Activated gamma-delta T cell treated with anti-CD3 and anti-CD28 coated beads, Interleukin-2, amount 50 U/mL, for 16 hours (primary cell): ENCODE results near the gene YPEL4.

Source experiments
- DNase-seq: peaks from one replicate; pipeline ENCODE4 v3.0.0-alpha.2; 2020; ENCODE audit warnings: low read depth

The YPEL4 gene

GRCh38 chr11:57650739-57651090 is 1.0 kb upstream of the YPEL4 start:
- no peak for DNase-seq

GRCh38 chr11:57648801-57649735 is 644 bp downstream of the YPEL4 start:
- no peak for DNase-seq

- no peak for DNase-seq
Measured at GRCh38 chr11:57647960-57648800, 1.5 kb downstream of the YPEL4 start.

DNA sequence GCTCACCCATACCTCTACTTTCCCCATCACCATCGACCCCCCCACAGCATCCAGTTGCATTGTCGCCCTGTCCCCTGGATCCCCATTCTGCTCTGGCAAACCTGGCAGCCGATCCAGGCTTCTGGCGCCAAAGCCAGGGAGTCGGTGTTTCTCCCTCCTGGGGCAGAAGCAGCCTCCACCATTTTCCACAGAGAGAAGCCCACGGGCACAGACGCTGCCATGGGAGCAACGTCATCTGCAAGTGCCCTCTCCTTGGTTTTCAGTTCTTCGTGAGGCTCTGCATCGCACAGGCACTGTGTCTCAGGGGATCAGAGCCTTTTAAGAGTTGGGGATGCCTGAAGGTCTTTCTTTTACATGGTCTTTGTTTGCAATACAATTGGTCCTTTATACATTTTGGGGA is 2.3 kb downstream of the YPEL4 start:
- DNase-seq, result no peak

DNA sequence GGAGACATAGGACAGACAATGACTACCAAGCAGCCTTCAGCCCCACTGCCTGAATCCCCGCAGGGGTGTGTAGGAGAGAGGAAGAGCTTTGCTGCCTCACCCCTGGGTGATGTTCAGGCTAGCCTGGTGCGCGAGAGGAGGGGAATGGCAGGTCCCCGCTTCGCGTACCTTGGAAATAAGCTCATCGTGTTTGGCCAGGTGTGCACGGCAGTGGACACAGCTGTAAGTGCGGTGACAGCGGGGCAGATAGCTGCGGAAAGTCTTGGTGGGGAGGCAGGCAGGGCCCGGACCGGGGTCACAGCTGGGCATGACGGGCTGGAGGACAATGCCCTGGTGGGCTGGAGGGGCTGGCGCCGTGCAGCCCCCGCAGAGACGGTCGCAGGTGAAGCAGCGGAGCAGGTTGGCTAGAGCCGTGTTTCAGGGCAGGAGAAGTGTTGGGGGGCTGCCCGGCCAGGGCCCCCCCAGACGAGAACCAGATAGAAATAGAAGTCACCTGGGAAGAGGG is 2.9 kb downstream of the YPEL4 start:
- no peak for DNase-seq

GRCh38 chr11:57646194-57646798 is 3.4 kb downstream of the YPEL4 start:
- no peak for DNase-seq

DNA sequence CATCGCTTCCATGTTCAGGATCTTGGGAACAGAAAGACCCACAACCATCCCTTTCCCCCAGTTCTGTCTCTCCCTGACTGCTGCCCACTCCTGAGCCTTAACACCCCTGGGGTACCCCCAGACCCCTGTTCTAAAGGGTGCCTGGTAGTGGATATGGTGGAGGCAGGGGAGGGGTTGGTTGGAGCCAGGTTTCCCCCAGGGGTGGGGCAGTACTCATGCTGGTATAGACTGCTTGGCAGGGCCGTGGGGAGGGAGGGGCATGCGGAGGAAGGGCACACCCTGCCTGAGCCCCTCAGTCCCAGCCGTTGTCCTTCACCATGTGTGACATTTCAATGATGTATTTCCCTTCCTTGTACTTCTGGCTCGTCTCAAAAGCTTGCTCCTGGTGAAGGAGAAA is 4.0 kb downstream of the YPEL4 start:
- DNase-seq, result no peak

- peak; percentile 86 for DNase-seq
Measured at GRCh38 chr11:57644748-57645688, 4.7 kb downstream of the YPEL4 start.

DNA sequence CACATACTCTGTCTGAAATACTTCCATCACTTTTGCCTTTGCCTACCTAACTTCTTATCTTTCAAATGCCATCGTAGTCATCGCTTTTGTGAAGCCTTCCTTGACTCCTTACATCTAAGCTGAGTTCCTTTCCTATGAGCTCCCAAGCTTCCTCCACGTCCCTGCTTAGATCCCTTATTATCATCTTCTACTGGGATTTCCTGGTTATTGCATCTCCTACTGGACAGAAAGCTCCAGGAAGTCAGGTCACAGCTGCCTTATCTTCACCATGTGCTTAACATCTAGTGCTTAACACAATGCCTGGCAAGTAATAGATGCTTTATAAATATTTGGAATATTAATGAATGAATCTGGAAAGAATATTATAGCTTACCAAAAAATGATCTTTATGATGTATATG is 5.9 kb downstream of the YPEL4 start:
- no peak for DNase-seq

GRCh38 chr11:57641011-57641807 is 8.5 kb downstream of the YPEL4 start:
- no peak for DNase-seq

GRCh38 chr11:57640068-57640800 is 9.5 kb downstream of the YPEL4 start:
- DNase-seq, result no peak

DNA sequence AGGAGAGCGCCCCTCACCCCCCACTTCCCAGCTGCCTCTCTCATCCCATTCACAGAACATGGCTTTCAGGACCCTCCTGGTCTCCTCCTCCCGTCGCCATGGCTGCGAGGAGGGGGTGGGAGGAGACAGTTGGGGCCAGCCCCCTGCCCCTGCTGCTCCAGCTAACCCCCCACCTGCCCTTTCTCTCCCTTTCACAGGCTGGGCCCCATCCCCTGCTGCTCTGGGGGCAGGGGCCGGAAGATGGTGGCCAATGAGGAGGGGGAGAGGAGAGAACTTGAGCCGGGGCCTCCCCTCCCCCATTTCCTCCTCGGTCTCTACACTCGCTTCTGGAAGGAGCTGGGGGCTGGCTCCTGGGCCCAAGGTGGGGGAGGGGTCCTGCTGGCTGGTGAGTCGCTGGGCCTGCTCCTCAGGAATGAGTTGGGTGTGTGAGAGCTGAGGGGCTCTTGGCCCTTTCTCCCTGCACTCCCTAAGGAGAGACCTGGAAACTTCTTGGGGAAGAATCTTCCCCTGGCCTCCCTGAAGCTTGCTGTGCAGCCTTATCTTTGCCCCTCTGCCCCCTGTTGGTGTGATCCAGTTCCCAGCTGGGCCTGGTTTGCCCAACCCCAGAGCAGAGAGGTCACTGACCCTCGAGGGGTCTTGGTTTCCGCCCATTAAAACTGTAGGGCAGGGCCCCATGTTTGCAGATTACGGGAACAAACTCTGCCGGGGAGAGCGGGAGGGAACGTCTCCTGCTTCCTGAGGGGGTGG is 10.2 kb downstream of the YPEL4 start:
- DNase-seq, result no peak

DNA sequence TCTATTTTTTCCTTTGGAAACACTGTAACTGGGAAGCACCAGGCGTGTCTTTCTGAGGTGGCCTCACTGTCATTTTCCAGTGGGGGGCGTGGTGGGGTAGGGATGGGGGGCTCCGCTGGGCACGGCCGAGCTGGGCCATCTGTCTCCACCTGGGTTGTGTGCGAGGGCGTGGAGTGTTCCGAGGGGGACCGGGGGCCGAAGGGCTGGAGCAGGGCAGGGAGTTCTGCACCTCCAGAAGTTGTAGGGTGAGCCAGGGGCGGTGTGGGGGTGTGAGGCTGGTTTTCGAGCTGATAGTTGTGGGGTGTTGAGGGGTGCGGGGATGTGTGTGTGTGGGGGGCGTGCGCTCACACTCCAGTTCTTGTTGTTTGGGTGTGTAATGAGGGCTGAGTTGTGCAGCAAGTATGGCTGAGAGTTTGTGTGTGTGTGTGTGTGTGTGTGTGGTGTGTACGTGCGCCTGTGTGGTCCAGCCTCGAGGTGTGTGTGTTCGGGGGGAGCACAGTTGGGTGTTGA is 10.8 kb downstream of the YPEL4 start:
- DNase-seq, result no peak

GRCh38 chr11:57638005-57638781 is 11.5 kb downstream of the YPEL4 start:
- no peak for DNase-seq

DNA sequence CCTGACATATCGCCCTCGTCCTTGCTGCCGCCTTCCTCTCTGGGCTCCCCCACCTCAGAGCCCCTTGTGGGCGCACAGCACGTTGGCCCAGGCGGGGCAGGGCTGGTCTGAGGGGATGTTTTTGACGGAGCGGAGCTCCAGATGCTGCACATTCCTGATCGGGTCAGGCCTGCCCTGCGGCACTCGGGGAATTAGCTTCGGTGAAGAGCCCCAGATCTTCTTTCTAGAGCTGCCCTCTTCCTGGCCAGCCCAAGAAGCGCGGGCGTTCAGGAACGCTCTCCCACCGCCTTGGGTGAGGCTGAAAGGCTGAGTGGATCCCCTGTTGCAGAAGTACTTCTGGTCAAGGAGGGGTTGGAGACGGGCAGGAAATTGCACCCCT is 12.1 kb downstream of the YPEL4 start:
- no peak for DNase-seq

- DNase-seq, result no peak
Measured at GRCh38 chr11:57635246-57635645, 14.5 kb downstream of the YPEL4 start.

DNA sequence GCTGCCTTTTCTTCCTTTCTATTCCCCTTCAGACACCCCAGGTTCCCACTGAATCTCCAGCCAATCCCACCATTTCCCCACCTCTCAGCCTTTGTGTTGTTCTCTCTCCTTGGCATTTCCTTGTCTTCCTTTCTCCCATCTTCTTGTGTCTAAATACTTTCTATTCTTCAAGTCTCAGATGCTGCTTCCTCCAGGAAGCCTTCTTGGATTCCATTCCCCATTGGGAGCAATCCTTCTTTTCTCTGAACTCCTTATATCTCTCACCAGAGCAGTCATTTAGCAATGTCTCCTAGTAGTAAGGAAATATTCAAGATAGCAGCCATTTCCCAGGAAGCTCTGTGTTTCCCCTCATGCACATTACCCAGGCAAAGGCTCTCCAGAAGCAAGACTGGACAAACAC is 15.4 kb downstream of the YPEL4 start:
- DNase-seq, result no peak

DNA sequence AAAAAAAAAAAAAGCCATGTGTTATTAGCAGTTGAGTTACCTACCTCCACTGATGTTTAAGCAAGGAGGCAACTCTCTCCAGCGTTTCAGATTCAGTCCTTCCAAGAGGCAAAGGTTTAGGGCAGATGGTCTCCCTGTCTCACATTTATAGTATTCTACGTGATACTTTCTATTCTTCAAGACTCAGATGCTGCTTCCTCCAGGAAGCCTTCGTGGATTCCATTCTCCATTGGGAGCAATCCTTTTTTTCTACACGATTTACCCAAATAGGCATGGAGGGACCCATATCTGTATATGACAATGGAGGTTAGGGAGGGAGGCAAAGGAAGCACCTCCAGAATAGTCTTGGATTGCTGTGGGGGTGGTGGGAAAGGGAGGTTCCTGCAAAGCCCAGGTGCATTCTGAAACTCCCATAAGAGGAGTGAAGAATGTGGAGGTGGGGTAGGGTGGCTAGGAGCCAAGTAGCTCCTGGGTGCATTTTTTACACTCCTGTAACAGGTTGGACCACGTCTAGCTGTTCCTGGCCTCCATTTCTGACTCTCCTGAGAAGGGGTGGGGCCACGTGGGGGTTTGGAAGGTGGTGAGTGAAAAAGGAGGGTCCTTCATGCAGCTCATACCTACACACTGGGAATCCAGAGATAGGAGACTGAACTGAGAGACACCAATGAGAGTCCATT is 16.2 kb downstream of the YPEL4 start:
- no peak for DNase-seq
